RWPE2 (cell line): ENCODE measurements around the gene NMNAT3.

Experiments
- ATAC-seq: fragments of 200-7000 bp; cut with Tn5 transposase; 3 replicates; pipeline ENCODE4 v1.9.1; 2021; ENCODE audit warnings: low read depth
- DNase-seq: peaks from one replicate; pipeline ENCODE4 v3.0.0-alpha.2; 2020; ENCODE audit warnings: low spot score
- H3K27ac ChIP-seq: fragments of 450-650 bp; 2 replicates; pipeline ENCODE4 v1.5.1; 2017; ENCODE audit warnings: mild to moderate bottlenecking; ENCODE audit not compliant: poor library complexity, severe bottlenecking
- H3K27me3 ChIP-seq: fragments of 250-450 bp; sonication (Bioruptor Pico); 2 replicates; pipeline ENCODE4 v1.5.1; 2021; ENCODE audit warnings: mild to moderate bottlenecking, moderate library complexity; ENCODE audit not compliant: insufficient read depth, poor library complexity, severe bottlenecking
- H3K36me3 ChIP-seq: fragments of 250-450 bp; sonication (Bioruptor Pico); 2 replicates; pipeline ENCODE4 v1.5.1; 2020; ENCODE audit warnings: low read depth, mild to moderate bottlenecking, moderate library complexity
- H3K4me1 ChIP-seq: fragments of 250-450 bp; sonication (Bioruptor Pico); 2 replicates; pipeline ENCODE4 v1.5.1; 2021; ENCODE audit warnings: mild to moderate bottlenecking, moderate library complexity; ENCODE audit not compliant: insufficient read depth, poor library complexity, severe bottlenecking
- H3K4me3 ChIP-seq: fragments of 250-450 bp; sonication (Bioruptor Pico); 2 replicates; pipeline ENCODE4 v1.5.1; 2021; ENCODE audit warnings: mild to moderate bottlenecking, moderate library complexity; ENCODE audit not compliant: severe bottlenecking
- H3K9me3 ChIP-seq: fragments of 250-450 bp; sonication (Bioruptor Pico); 2 replicates; pipeline ENCODE4 v1.5.1; 2021; ENCODE audit warnings: mild to moderate bottlenecking, moderate library complexity; ENCODE audit not compliant: severe bottlenecking
- TF ChIP-seq, protein P1 (sequence below): fragments of 450-650 bp; IDR thresholded peaks from one replicate; pipeline ENCODE4 v1.5.1; 2017; ENCODE audit warnings: mild to moderate bottlenecking, moderate library complexity; ENCODE audit not compliant: poor library complexity, severe bottlenecking

NMNAT3 gene

DNA sequence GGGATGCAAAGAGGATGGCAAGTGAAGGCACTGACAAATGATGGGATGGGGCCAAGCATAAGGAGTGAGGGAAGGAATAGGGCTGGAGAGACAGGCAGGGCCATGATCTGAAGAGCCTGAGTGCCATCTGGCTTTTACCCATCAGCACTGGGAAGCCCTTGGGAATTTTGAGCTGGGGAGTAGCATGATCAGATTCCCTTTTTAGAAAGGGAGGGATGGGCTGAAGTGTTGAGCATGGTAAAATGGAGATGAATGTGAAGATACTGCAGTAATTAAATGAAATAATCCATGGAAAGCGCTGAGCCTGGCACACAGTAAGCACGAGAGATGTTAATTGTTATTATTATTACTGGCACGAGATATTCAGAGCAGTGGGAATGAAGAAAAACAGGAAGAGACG is 148.1 kb downstream of the NMNAT3 start:
- H3K36me3 ChIP-seq = no peaks in the 10 kb centered on the region
- no peak for ATAC-seq
- H3K27ac ChIP-seq = no peak overlapping the region
- TF ChIP-seq, protein P1, sequence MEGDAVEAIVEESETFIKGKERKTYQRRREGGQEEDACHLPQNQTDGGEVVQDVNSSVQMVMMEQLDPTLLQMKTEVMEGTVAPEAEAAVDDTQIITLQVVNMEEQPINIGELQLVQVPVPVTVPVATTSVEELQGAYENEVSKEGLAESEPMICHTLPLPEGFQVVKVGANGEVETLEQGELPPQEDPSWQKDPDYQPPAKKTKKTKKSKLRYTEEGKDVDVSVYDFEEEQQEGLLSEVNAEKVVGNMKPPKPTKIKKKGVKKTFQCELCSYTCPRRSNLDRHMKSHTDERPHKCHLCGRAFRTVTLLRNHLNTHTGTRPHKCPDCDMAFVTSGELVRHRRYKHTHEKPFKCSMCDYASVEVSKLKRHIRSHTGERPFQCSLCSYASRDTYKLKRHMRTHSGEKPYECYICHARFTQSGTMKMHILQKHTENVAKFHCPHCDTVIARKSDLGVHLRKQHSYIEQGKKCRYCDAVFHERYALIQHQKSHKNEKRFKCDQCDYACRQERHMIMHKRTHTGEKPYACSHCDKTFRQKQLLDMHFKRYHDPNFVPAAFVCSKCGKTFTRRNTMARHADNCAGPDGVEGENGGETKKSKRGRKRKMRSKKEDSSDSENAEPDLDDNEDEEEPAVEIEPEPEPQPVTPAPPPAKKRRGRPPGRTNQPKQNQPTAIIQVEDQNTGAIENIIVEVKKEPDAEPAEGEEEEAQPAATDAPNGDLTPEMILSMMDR = no peak
- peaks cover 15% of the 10 kb centered on the region for H3K4me1 ChIP-seq
- no peaks in the 10 kb centered on the region for H3K27me3 ChIP-seq
- no peaks in the 10 kb centered on the region for H3K9me3 ChIP-seq
- no peak overlapping the region for H3K4me3 ChIP-seq
- DNase-seq = no peak

DNA sequence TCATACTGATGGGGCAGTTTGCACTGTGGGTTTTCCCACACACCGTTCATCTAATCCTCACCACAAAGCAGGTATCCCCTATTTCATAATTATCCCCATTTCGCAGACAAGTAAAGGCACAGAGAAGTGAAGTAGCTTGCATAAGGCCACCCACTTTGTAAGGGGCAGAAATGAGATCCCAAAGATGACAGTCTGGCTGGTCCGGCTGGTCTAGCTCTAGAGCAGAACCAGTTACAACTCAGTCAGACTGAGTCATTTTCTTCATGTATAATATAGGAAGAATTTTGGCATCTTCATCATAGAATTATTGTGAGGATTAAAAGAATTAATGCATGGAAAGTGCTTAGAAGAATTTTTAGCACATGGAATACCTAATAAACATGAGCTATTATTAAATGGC is 148.8 kb downstream of the NMNAT3 start:
- H3K4me3 ChIP-seq = no peak overlapping the region
- TF ChIP-seq, protein P1 = no peak
- no peaks in the 10 kb centered on the region for H3K9me3 ChIP-seq
- H3K4me1 ChIP-seq = peaks cover 8% of the 10 kb centered on the region
- no peaks in the 10 kb centered on the region for H3K27me3 ChIP-seq
- no peak overlapping the region for H3K27ac ChIP-seq
- DNase-seq = no peak
- no peak for ATAC-seq
- no peaks in the 10 kb centered on the region for H3K36me3 ChIP-seq

DNA sequence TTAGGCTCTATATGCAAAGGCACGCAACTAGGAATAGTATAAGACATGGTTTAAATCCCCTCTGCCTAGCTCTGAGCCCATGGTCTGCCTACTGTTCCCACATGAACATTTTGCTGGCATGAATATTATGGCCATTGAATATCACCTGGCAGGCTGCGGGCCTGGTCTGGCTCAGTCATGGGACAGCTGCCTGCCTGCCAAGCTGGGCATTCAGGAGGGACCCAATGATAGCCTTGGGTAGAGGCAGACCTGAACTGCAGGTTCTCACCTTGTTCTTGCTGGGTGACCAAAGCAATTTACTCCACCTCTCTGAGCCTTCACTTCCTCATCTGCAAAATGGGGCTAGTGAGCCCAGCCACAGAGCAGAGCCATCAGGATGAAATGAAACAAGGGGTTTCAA is 149.5 kb downstream of the NMNAT3 start:
- H3K27me3 ChIP-seq = no peaks in the 10 kb centered on the region
- peaks cover 1% of the 10 kb centered on the region for H3K4me1 ChIP-seq
- H3K36me3 ChIP-seq = no peaks in the 10 kb centered on the region
- no peaks in the 10 kb centered on the region for H3K9me3 ChIP-seq
- TF ChIP-seq, protein P1 = no peak
- H3K4me3 ChIP-seq = no peak overlapping the region
- no peak for ATAC-seq
- no peak for DNase-seq
- no peak overlapping the region for H3K27ac ChIP-seq

DNA sequence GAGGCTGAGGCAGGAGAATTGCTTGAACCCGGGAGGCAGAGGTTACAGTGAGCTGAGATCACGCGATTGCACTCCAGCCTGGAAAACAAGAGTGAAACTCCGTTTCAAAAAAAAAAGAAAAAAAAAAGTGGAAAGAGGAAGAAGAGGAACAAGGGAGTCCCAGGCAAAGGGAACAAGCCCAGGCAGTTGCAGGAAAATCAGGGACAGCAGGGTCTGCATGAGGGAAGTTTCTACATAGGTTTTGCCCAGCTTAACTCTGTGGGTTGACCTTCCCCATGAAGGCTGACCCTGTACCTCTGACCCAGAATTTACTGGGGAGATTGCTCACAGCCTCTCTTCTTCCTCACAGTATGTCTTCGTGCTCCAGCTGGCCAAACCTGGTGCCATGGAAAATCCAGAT is 150.5 kb downstream of the NMNAT3 start:
- ATAC-seq = no peak
- Histone ChIP-seq H3K36me3 (no peaks in the 10 kb centered on the region), H3K4me1 (no peaks in the 10 kb centered on the region), H3K4me3 (no peak overlapping the region), H3K27ac (no peak overlapping the region), H3K27me3 (no peaks in the 10 kb centered on the region), H3K9me3 (no peaks in the 10 kb centered on the region)
- no peak for DNase-seq
- TF ChIP-seq, protein P1 = no peak

DNA sequence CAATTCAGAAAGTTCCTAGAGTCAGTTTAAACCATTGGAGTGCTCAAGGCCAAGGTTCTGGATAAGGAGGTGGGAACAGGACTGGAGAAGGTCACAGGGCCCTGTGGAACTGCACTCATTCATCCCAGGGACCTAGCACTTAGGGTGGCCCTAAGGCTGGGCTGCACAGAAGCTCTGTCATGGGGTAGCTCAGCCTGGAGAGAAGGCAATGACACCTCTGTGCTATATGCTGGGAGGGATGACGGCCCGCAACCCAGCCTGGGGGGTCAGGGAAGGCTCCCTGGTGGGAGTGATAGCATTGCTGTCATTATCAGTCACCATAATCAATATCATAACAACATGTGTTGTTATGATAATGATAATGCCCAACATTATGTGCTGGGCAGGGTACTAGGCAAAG is 151.6 kb downstream of the NMNAT3 start:
- no peaks in the 10 kb centered on the region for H3K36me3 ChIP-seq
- DNase-seq = no peak
- no peaks in the 10 kb centered on the region for H3K4me1 ChIP-seq
- no peaks in the 10 kb centered on the region for H3K9me3 ChIP-seq
- no peaks in the 10 kb centered on the region for H3K27me3 ChIP-seq
- TF ChIP-seq, protein P1 = no peak
- ATAC-seq = no peak
- H3K27ac ChIP-seq = no peak overlapping the region
- H3K4me3 ChIP-seq = no peak overlapping the region
